ENCODE measurements around the gene CA10. TPM values are rescaled to one million over a fixed set of nuclear protein-coding genes. Genes with fewer than 3 reads are reported as not detected.

The CA10 gene
- total RNA-seq, 2 donors from 2014 or later, result 0.26 TPM; not detected in 1

DNA sequence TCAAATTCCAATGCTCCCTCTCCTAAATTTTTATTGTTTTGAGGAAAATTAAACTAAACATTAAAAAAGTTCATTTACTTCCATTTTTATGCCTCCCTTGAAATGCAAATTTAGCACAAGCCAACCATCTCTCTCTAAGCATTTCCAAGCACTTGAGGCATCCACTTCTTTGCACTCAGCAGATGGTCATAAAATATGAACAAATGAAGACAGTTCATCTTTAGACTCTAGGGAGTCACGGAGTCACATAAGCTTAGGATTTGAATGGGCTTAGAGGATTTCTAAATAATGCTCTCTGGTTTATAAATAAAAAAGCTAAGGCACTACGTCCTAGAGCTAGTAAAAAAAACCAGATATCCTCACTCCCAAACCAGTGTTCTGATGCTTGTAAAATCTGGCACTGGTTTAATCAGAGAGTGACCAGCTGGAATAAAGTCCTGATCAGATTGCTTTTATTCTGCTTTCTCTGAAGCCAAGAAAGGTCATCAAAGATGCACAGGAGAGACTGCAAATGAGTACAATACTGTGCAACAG lies 204.2 kb downstream of the CA10 start:
- H3K27me3 ChIP-seq, result no peaks in the 10 kb centered on the region
- no peaks in the 10 kb centered on the region for H3K4me1 ChIP-seq
- TF ChIP-seq POLR2A (IDR thresholded peaks at IDR 0.05) (no peak), CTCF (IDR thresholded peaks at IDR 0.05) (no peak)
- H3K4me3 ChIP-seq, result no peak overlapping the region
- DNase-seq, result no peak
- 14 to 19% methylated on average over 2 of the region's 2 CpGs for WGBS, 2 donors
- no peaks in the 10 kb centered on the region for H3K36me3 ChIP-seq (replicated peaks in 1 of 2; ENCODE audit: insufficient read depth in 1 of 2, low read depth in 2 of 2)
- peaks cover 0 to 5% (median 0%) of the 10 kb centered on the region in 3 donors for H3K9me3 ChIP-seq
- ATAC-seq, result no peak
- intact Hi-C loops (cut with DNase I), result no loop called here
- no peak overlapping the region for H3K27ac ChIP-seq

GRCh38 chr17:51951741-51952140 lies 206.8 kb downstream of the CA10 start:
- Histone ChIP-seq H3K27me3 (no peaks in the 10 kb centered on the region), H3K4me3 (no peak overlapping the region), H3K4me1 (no peaks in the 10 kb centered on the region), H3K9me3 (peaks cover 0 to 5% (median 0%) of the 10 kb centered on the region in 3 donors), H3K36me3 (replicated peaks in 1 of 2; ENCODE audit: insufficient read depth in 1 of 2, low read depth in 2 of 2) (no peaks in the 10 kb centered on the region), H3K27ac (no peak overlapping the region)
- 9 to 19% methylated on average over 2 of the region's 2 CpGs for WGBS, 2 donors
- no peak for ATAC-seq
- TF ChIP-seq CTCF (IDR thresholded peaks at IDR 0.05), result no peak
- TF ChIP-seq POLR2A (IDR thresholded peaks at IDR 0.05), result no peak
- DNase-seq, result no peak
- intact Hi-C loops (cut with DNase I), result no loop called here

GRCh38 chr17:51948128-51948527 lies 210.4 kb downstream of the CA10 start:
- H3K4me3 ChIP-seq, result no peak overlapping the region
- DNase-seq (no peak), ATAC-seq (no peak)
- whole genome bisulfite sequencing, 2 donors, result 83 to 93% methylated on average over 4 of the region's 4 CpGs
- H3K4me1 ChIP-seq, result no peaks in the 10 kb centered on the region
- no peak for TF ChIP-seq POLR2A (IDR thresholded peaks at IDR 0.05)
- no peak for TF ChIP-seq CTCF (IDR thresholded peaks at IDR 0.05)
- no peak overlapping the region for H3K27ac ChIP-seq
- no peaks in the 10 kb centered on the region for H3K27me3 ChIP-seq
- no peaks in the 10 kb centered on the region for H3K36me3 ChIP-seq (replicated peaks in 1 of 2; ENCODE audit: insufficient read depth in 1 of 2, low read depth in 2 of 2)
- intact Hi-C loops (cut with DNase I), result no loop called here
- peaks cover 0 to 5% (median 0%) of the 10 kb centered on the region in 3 donors for H3K9me3 ChIP-seq

GRCh38 chr17:51947160-51947735 lies 211.3 kb downstream of the CA10 start:
- Histone ChIP-seq H3K4me1 (no peaks in the 10 kb centered on the region), H3K27me3 (no peaks in the 10 kb centered on the region), H3K27ac (no peak overlapping the region), H3K4me3 (no peak overlapping the region), H3K36me3 (replicated peaks in 1 of 2; ENCODE audit: insufficient read depth in 1 of 2, low read depth in 2 of 2) (no peaks in the 10 kb centered on the region), H3K9me3 (no peaks in the 10 kb centered on the region)
- DNase-seq (no peak), ATAC-seq (no peak)
- TF ChIP-seq CTCF (IDR thresholded peaks at IDR 0.05), result no peak
- intact Hi-C loops (cut with DNase I), result no loop called here
- 21 to 25% methylated on average over 3 of the region's 3 CpGs for WGBS, 2 donors

- ATAC-seq (no peak), DNase-seq (no peak)
- intact Hi-C loops (cut with DNase I), result no loop called here
- 64 to 70% methylated on average over 2 of the region's 2 CpGs for WGBS, 2 donors
- no peaks in the 10 kb centered on the region for H3K27me3 ChIP-seq
- H3K9me3 ChIP-seq, result no peaks in the 10 kb centered on the region
- H3K27ac ChIP-seq, result no peak overlapping the region
- no peak for TF ChIP-seq CTCF (IDR thresholded peaks at IDR 0.05)
- TF ChIP-seq POLR2A (IDR thresholded peaks at IDR 0.05), result no peak
- H3K36me3 ChIP-seq (replicated peaks in 1 of 2; ENCODE audit: insufficient read depth in 1 of 2, low read depth in 2 of 2), result no peaks in the 10 kb centered on the region
- no peak overlapping the region for H3K4me3 ChIP-seq
- no peaks in the 10 kb centered on the region for H3K4me1 ChIP-seq
Observed at GRCh38 chr17:51946311-51946710, 212.2 kb downstream of the CA10 start.
